LNCaP clone FGC (cell line): ENCODE measurements around the gene GDF2.

Source experiments
- DNase-seq: peaks from one replicate; pipeline ENCODE4 v3.0.0-alpha.2; 2011; ENCODE audit warnings: low read depth
- H3K4me3 ChIP-seq: 2 replicates; pipeline ENCODE4 v1.5.1; 2011; ENCODE audit warnings: mild to moderate bottlenecking, low read depth, low read length, control low read depth
- CTCF ChIP-seq: IDR thresholded peaks from 2 replicates; pipeline ENCODE4 v1.5.1; 2012; ENCODE audit warnings: mild to moderate bottlenecking; ENCODE audit not compliant: control insufficient read depth, insufficient read depth; ENCODE audit errors: extremely low read depth

GDF2 gene

GRCh38 chr10:47349941-47350371 lies 27.7 kb downstream of the GDF2 start:
- TF ChIP-seq CTCF: no peak
- DNase-seq: no peak
- no peak overlapping the region for H3K4me3 ChIP-seq

DNA sequence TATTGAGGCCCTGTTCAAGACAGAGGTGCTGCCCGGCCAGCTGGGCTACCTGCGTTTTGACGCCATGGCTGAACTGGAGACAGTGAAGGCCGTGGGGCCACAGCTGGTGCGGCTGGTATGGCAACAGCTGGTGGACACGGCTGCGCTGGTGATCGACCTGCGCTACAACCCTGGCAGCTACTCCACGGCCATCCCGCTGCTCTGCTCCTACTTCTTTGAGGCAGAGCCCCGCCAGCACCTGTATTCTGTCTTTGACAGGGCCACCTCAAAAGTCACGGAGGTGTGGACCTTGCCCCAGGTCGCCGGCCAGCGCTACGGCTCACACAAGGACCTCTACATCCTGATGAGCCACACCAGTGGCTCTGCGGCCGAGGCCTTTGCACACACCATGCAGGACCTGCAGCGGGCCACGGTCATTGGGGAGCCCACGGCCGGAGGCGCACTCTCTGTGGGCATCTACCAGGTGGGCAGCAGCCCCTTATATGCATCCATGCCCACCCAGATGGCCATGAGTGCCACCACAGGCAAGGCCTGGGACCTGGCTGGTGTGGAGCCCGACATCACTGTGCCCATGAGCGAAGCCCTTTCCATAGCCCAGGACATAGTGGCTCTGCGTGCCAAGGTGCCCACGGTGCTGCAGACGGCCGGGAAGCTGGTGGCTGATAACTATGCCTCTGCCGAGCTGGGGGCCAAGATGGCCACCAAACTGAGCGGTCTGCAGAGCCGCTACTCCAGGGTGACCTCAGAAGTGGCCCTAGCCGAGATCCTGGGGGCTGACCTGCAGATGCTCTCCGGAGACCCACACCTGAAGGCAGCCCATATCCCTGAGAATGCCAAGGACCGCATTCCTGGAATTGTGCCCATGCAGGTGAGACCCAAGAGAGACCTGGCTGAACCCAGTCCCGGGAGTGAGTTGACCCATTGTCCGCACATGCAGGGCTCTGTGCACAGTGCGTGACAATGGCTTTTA lies 28.7 kb downstream of the GDF2 start:
- DNase-seq: no peak
- H3K4me3 ChIP-seq: no peak overlapping the region
- no peak for TF ChIP-seq CTCF

- TF ChIP-seq CTCF: no peak
- H3K4me3 ChIP-seq: no peak overlapping the region
- DNase-seq: no peak
Measured at GRCh38 chr10:47351899-47352815, 29.9 kb downstream of the GDF2 start.

DNA sequence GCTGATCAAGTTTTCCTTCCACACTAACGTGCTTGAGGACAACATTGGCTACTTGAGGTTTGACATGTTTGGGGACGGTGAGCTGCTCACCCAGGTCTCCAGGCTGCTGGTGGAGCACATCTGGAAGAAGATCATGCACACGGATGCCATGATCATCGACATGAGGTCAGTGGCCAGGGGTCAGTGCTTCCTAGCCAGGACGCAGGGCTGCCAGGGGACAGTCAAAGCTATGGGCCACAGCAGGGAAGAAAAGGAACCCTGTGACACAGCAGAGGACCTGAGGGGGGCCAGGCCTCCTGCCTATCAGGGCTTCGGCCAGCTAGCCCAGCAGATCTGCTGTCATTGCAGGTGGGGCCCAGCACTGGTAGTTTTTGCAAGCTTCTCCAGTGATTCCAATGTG lies 31.1 kb downstream of the GDF2 start:
- H3K4me3 ChIP-seq: no peak overlapping the region
- TF ChIP-seq CTCF: no peak
- no peak for DNase-seq

DNA sequence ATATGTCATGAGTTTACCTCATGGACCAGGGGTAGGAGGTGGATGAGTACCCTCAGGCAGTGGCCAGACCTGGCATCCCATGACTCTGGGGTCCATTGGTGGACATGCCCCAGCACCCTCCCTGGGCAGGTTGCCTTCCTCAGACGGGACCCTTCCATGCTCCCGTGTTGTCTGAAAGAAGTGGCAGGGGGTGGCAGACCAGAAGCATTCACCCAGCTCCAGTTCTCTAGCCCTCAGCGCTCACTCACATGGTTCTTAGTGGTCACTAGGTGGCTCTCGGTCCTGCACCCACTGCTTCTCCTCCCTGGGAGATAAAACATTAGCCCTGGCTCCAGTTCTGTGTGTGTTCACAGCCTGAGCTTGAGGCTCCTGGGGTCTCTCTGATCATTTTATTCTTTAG lies 31.9 kb downstream of the GDF2 start:
- no peak for DNase-seq
- no peak for TF ChIP-seq CTCF
- H3K4me3 ChIP-seq: no peak overlapping the region

- H3K4me3 ChIP-seq: no peak overlapping the region
- TF ChIP-seq CTCF: no peak
- DNase-seq: no peak
Measured at GRCh38 chr10:47354900-47355299, 32.6 kb downstream of the GDF2 start.
